Activated CD4-positive, CD25-positive, alpha-beta regulatory T cell (primary cell): Measurements from ENCODE around the gene PFKFB3.
"Not testable (repeated sequence)": the region's sequence is repeated elsewhere in the genome, so short reads cannot be mapped to it uniquely, and the experiment has no call there.

Experiments
- DNase-seq, 4 experiments: peaks; one replicate each; lab custom pipeline; 2025; lab: John Stamatoyannopoulos, UW

Gene PFKFB3

GRCh38 chr10:6202684-6203330 lies at the start of gene PFKFB3:
TSS of gene PFKFB3 (plus strand) at chr10:6202932. CDS start at chr10:6203261, 329 bp downstream.
- DNase-seq, result peak; percentile 69 to 93 (median 83)

GRCh38 chr10:6153845-6154244 lies 48.9 kb upstream of the PFKFB3 start:
- DNase-seq, result no peak

DNA sequence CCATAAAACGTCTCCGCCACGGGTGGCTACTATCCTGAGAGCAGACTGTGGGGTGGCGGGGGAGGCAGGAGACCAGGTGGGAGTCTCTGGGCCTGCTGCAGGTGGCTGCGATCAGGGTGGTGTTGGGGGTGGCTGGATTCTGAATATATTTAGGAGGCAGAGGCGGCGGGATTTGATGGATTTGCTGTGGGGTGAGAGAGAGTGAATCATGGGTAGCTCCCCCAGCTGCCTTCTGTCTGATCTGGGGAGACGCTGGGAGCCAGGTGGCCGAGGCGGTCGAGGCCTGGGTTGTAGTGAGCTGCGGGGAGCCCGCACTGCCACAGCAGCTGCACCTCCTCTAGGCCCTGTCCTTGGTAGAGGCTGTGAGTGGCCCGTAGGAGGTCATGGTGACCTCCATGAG lies 48.2 kb upstream of the PFKFB3 start:
- no peak for DNase-seq

DNA sequence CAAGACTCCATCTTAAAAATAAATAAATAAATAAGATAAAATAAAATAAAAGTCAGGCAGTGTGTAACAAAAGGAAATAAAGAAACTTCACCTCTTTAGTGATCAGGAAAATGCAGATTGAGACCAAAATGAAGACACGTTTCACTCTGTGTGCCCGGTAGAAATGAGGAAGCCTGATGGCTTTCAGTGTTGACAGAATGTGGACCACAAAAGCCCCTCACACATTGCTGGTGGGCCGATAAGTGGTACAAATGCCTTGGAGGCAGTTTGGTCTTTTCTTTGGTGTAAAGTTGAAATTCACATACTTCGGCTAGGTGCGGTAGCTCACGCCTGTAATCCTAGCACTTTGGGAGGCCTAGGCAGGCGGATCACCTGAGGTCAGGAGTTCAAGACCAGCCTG lies 44.5 kb upstream of the PFKFB3 start:
- no peak for DNase-seq

DNA sequence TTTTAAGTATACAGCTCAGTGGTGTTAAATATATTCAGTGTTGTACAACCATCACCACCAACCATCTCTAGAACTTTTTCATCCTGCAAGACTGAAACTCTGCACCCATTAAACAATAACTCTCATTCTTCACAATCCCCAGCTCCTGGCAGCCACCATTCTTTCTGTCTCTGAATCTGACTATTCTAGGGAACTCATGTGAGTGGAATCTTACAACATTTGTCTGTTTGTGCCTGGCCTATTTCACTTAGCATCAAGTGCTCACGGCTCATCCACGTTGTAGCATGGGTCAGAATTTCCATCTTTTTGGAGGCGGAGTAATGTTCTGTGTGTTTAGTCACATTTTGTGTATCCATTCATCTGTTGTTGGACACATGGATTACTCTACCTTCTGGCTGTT lies 40.8 kb upstream of the PFKFB3 start:
- no peak for DNase-seq

- no peak for DNase-seq
Observed at GRCh38 chr10:6162589-6163356, 40.0 kb upstream of the PFKFB3 start.

DNA sequence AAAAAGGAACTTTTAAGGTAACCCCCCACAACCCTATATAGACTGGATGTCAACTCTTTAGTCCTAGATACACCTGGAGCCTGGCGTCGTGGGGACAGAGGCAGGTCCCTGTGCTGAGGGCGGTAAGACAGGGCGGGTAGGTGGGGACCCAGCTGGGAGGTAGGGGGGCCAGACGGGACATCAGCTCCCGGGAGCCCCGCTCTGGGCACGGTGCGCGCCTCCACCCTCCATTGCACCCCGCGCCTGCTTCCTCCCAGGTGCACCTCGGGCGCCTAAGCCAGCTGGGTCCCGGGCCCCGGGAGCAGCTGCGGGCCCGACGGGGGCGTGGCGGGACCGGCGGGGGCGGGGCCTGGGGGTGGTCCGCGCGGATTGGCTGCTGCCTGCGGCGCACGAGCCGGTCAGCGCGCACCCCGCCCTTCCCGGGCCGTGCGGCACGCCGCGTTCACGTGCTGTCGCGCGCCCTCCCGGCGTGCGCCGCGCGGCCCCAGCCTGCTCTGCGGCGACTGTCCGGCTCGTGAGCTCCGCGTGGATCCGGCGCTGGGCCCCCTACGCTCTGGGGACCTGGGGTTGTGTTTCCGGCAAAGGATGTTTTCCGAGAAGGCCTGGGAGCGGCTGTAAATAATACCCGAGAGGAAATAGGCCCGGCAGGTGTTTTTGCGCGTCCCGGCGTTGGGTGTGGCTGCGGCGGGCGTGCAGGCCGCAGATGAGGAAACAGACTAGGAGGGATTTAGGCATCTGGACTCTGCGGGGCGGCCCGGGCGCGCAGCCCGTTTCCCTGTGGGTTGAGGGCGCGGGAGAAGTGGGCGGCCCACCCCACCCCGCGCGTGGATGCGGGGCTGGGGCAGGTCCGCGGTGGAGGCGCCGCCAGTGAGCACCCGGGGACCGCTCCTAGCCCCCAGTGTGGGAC lies 39.1 kb upstream of the PFKFB3 start:
- DNase-seq, result peak; percentile 84 to 95 (median 90)

DNA sequence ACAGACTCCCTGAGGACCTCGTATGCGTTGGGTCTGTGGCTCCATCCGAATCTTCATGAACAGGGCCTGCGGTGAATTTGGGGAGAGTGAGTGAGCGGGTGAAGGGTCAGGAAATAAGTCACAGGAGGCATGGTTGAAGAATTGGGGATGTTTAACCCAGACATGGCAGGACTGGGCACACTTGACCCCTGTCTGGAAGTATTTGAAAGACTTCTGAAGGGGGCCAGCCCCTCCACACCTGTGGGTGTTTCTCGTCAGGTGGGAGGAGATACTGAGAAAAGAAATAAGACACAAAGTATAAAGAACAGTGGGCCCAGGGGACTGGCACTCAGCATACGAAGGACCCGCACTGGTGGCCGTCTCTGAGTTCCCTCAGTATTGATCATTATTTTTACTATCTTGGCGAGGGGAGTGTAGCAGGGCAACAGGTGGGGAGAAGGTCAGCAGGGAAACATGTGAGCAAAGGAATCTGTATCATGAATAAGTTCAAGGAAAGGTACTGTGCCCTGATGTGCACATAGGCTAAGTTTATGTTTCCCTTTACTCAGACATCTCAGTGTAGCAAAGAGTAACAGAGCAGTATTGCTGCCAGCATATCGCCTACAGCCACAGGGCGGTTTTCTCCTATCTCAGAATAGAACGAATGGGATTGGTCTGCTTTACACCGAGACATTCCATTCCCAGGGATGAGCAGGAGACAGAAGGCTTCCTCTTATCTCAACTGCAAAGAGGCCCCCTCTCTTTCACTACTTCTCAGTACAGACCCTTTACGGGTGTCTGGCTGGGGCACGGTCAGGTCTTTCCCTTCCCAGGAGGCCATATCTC lies 38.2 kb upstream of the PFKFB3 start:
- DNase-seq, result no peak

- no peak for DNase-seq
Observed at GRCh38 chr10:6165221-6165725, 37.5 kb upstream of the PFKFB3 start.

DNA sequence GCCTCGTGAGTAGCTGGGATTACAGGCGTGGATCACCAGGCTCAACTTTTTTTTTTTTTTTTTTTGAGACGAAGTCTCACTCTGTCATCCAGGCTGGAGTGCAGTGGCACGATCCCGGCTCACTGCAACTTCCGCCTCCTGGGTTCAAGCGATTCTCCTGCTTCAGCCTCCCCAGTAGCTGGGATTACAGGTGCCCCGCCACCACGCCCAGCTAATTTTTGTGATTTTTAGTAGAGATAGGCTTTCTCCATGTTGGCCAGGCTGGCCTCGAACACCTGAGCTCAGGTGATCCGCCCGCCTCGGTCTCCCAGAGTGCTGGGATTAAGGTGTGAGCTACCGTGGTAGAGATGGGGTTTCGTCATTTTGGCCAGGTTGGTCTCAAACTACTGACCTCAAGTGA lies 36.8 kb upstream of the PFKFB3 start:
- DNase-seq, result not testable (repeated sequence)

- DNase-seq, result no peak
Observed at GRCh38 chr10:6167456-6167855, 35.3 kb upstream of the PFKFB3 start.

DNA sequence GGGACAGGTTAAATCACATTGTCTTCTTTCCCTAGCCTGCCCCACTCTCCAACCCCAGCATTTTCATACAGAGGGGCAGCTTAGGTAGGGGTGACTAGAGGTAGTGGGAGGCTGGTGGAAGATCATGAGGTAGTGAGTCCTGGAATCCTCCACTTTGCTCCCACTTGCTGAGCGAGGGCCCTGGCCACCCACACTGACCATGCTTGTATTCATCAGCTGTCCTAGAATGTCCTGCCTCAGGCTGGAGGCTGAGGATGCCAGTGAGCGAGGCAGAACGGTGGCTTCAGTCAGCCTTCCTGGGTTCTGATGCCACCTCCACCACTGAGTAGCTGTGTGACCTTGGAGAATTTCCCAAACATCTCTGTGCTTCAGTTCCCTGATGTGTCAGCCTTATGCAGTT lies 34.6 kb upstream of the PFKFB3 start:
- no peak for DNase-seq

- DNase-seq, result no peak
Observed at GRCh38 chr10:6170638-6171037, 32.1 kb upstream of the PFKFB3 start.

DNA sequence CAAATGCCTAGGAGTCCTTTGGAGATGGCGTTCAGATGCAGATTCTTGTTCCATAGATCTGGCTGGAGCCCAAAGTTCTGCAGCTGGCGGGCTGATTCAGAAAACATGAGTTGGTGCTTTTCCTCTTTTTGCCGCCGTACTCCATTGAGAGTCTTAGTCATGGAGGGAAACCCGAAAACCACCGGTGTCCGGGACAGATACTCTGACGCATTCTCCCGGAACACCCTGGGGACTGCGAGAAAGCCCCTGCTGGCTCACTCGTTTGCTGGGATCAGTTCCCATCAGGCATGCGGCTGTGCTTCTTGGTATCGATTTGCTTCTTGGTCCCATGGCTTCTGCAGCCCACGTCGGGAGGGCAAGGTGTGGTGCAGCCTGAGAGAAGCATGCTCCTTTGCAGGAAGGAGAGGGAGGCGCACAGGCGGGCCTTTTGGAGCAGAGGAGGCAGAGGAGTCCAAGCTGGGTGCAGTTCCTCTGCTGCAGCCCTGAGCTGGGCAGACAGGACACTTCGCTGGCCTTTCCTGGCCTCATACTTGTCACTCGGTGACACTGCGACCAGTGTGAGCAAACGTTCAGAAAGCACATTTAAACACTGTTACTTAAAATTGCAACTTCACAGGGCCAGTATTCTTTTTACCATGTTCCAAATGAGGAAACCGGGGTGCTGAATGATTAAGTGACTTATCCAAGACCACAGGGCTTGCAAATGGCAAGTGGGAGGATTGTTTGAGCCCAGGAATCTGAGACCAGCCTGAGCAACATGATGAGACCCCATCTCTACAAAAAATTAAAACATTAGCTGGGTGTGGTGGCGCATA lies 30.6 kb upstream of the PFKFB3 start:
- no peak for DNase-seq

DNA sequence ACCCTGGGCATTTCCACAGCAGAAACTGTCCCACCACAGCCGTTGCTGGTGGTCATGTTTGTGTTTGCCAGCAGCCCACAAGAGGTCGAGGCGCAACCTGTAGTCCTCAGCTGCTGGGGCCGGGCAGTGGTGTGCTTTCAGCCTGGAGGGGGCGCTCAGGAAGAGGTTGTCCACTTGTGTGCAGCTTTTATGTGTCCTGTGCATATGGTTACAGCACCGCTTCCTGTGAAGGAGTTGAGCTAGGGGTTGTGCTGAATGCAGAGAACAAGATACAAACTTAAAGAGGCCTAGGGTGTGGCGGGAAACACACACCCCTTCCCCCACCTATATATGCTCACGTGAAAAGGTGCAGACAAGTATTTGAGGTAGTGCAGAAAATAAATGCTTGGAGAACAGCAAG lies 29.5 kb upstream of the PFKFB3 start:
- peak; percentile 17 to 61 (median 31) for DNase-seq

DNA sequence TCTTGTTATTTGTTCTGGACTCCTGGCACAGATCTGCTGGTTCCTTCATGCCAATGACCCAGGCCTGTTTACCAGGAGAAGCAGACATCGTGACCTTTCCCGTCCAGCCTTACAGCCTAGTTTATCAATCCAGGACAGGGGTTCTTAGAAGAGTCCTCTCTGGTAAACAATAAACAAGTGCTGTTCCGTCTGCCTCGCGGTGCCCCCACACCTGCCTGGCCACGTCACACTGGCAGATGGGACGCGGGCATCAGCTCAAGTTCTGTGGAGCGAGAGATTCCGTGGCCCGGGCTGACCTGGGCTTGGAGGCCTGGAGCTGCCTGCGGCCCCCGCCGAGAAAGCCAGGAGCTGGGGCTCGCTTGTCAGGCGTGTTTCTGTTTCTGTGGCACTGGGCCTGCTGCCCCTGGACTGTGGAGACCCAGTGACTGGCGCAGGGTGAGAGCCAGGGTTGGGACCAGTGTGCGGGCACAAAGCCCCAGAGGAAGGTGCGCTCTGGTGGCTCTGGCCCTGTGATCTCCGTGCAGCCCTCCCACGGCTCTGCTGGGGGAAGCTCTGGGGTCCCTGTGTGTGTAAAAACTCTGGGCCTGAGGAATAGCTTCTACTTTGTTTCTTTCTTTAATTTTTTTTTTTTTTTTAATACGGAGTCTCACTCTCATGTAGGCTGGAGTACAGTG lies 28.4 kb upstream of the PFKFB3 start:
- no peak for DNase-seq

GRCh38 chr10:6175329-6176055 lies 27.2 kb upstream of the PFKFB3 start:
- DNase-seq, result no peak

DNA sequence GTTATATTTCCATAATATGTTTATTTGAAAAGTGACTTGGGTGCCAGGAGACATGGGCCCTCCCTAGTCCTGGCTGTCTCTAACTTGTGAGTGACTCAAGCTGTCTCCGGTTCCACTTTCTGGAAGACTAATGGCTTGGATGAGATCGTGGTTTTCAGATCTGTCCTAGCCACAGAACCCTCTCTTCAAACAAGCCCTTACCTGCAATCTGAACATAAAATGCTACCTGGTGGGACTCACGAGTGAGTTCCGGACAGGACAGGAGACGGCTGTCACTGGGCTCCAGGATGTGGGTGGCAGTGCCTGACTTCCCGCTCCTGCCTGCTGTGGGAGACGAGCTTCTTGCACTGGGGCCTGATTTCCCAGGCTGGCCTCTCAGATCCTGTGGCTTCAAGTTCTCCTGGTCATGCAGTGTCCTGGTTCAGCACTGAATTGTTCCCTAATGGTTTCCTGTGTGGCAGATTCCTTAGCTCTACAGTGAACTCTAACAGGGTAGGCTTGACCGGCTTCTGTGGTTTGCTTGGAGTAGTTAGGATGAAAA lies 26.0 kb upstream of the PFKFB3 start:
- no peak for DNase-seq

- no peak for DNase-seq
Observed at GRCh38 chr10:6177880-6178281, 24.9 kb upstream of the PFKFB3 start.
